A549 (cell line): Measurements from ENCODE around the gene RAB3B. TPM values are rescaled to one million over a fixed set of nuclear protein-coding genes. Genes with fewer than 3 reads are reported as not detected.

Experiments
- ATAC-seq, 2 experiments: fragments of 200-7000 bp in 1 of 2; fragments of >200 bp in 1 of 2; cut with Nextera tagmentation in 1 of 2; cut with Tn5 transposase in 1 of 2; 3 replicates each; pipeline versions ENCODE4 v1.8.0 to v1.9.1; 2018 to 2020; ENCODE audit warnings: mild to moderate bottlenecking in 1 of 2, moderate library complexity in 1 of 2
- CTCF ChIA-PET: fragments of 300-600 bp; sonication (Branson Sonifier 250); formaldehyde crosslinking; extraction: SDS; loops from one replicate; lab custom pipeline; 2021; ENCODE audit warnings: antibody characterized with exemption, inconsistent platforms; lab: Yijun Ruan, JAX
- POLR2A ChIA-PET: fragments of 350-600 bp; formaldehyde crosslinking; extraction: SDS; loops from one replicate; lab custom pipeline; 2021; ENCODE audit warnings: antibody characterized with exemption, inconsistent platforms; lab: Yijun Ruan, JAX
- DNase-seq, 2 experiments: peaks; one replicate each; pipeline versions ENCODE4 v3.0.0 to v3.0.0-alpha.2; 2011 to 2016; ENCODE audit warnings: low read depth in 1 of 2, low spot score in 1 of 2
- FAIRE-seq: peaks from 2 replicates; lab custom pipeline; 2011; peaks lifted over from hg19 to GRCh38; lab: Jason Lieb, UNC
- H3K27ac ChIP-seq, 2 experiments: fragments of >200 bp; sonication (Bioruptor Twin); formaldehyde crosslinking; 3 replicates each; pipeline ENCODE4 v1.5.1; 2016 to 2017
- H3K4me1 ChIP-seq: fragments of >200 bp; sonication (Bioruptor Twin); formaldehyde crosslinking; 3 replicates; pipeline ENCODE4 v1.6.1; 2016
- H3K4me2 ChIP-seq: fragments of >200 bp; sonication (Bioruptor Twin); formaldehyde crosslinking; 3 replicates; pipeline ENCODE4 v1.6.1; 2016
- H3K4me3 ChIP-seq: fragments of >200 bp; sonication (Bioruptor Twin); formaldehyde crosslinking; 3 replicates; pipeline ENCODE4 v1.5.1; 2016
- H3K9me3 ChIP-seq: fragments of >200 bp; sonication (Bioruptor Twin); formaldehyde crosslinking; 3 replicates; pipeline ENCODE4 v1.6.1; 2016
- BCL3 ChIP-seq: fragments of >200 bp; sonication (Bioruptor Twin); formaldehyde crosslinking; IDR thresholded peaks from 3 replicates; pipeline ENCODE4 v1.6.1; 2016
- BHLHE40 ChIP-seq: IDR thresholded peaks from 2 replicates; pipeline ENCODE4 v1.6.1; 2012; ENCODE audit warnings: low read depth, low read length, inconsistent platforms
- CBX8 ChIP-seq: fragments of 200-600 bp; sonication (generic); IDR thresholded peaks from 2 replicates; pipeline ENCODE4 v1.6.1; 2016
- EHF ChIP-seq: fragments of 250-450 bp; sonication (Bioruptor Pico); IDR thresholded peaks from 2 replicates; pipeline ENCODE4 v1.5.0; 2020; ENCODE audit warnings: mild to moderate bottlenecking
- FOSB ChIP-seq: fragments of 250-450 bp; sonication (Bioruptor Pico); IDR thresholded peaks from 2 replicates; pipeline ENCODE4 v1.5.0; 2020; ENCODE audit warnings: mild to moderate bottlenecking, moderate library complexity
- GATA3 ChIP-seq: IDR thresholded peaks from 2 replicates; pipeline ENCODE4 v1.6.1; 2012; ENCODE audit warnings: borderline replicate concordance
- HDAC2 ChIP-seq: fragments of 200-600 bp; sonication (generic); IDR thresholded peaks from 2 replicates; pipeline ENCODE4 v1.6.1; 2016
- HEYL ChIP-seq: fragments of 250-450 bp; sonication (Bioruptor Pico); IDR thresholded peaks from 2 replicates; pipeline ENCODE4 v1.8.0; 2021; ENCODE audit warnings: mild to moderate bottlenecking, moderate library complexity
- JUN ChIP-seq, 2 experiments: fragments of >200 bp; sonication (Bioruptor Twin); formaldehyde crosslinking; IDR thresholded peaks; 2 replicates in 1 of 2; 3 replicates in 1 of 2; pipeline ENCODE4 v1.6.1; 2016 to 2017
- JUNB ChIP-seq: fragments of >200 bp; sonication (Bioruptor Twin); formaldehyde crosslinking; IDR thresholded peaks from 2 replicates; pipeline ENCODE4 v1.6.1; 2016
- MYC ChIP-seq: IDR thresholded peaks from 2 replicates; pipeline ENCODE4 v1.6.1; 2012; ENCODE audit warnings: mild to moderate bottlenecking, inconsistent platforms, low read length, improper control_type of control experiment, borderline replicate concordance
- PHF8 ChIP-seq: fragments of 200-600 bp; sonication (generic); IDR thresholded peaks from 2 replicates; pipeline ENCODE4 v1.6.1; 2016; ENCODE audit warnings: low read depth, mild to moderate bottlenecking, antibody characterized with exemption, moderate library complexity, borderline replicate concordance
- RAD21 ChIP-seq, 2 experiments: fragments of >200 bp in 1 of 2; sonication (Bioruptor Twin) in 1 of 2; formaldehyde crosslinking in 1 of 2; IDR thresholded peaks in 1 of 2; conservative IDR thresholded peaks in 1 of 2; 2 replicates in 1 of 2; 3 replicates in 1 of 2; pipeline ENCODE4 v1.6.1; 2012 to 2018; ENCODE audit warnings: inconsistent platforms in 1 of 2
- RCOR1 ChIP-seq: fragments of 150-350 bp; IDR thresholded peaks from 2 replicates; pipeline ENCODE4 v1.6.1; 2014; ENCODE audit warnings: antibody characterized with exemption, low read length, low read depth
- RFX5 ChIP-seq: fragments of 450-650 bp; IDR thresholded peaks from 2 replicates; pipeline ENCODE4 v1.7.1; 2014; ENCODE audit warnings: antibody characterized with exemption, mild to moderate bottlenecking, moderate library complexity
- RNF2 ChIP-seq: fragments of 200-600 bp; sonication (generic); IDR thresholded peaks from 2 replicates; pipeline ENCODE4 v1.6.1; 2016; ENCODE audit warnings: low read depth, mild to moderate bottlenecking, antibody characterized with exemption, moderate library complexity, borderline replicate concordance
- SREBF2 ChIP-seq: fragments of 450-650 bp; IDR thresholded peaks from 2 replicates; pipeline ENCODE4 v1.6.1; 2014; ENCODE audit warnings: mild to moderate bottlenecking, moderate library complexity
- TFCP2L1 ChIP-seq: fragments of 250-450 bp; sonication (Bioruptor Pico); IDR thresholded peaks from 2 replicates; pipeline ENCODE4 v1.5.0; 2021; ENCODE audit warnings: mild to moderate bottlenecking
- USF2 ChIP-seq: fragments of 450-650 bp; IDR thresholded peaks from 2 replicates; pipeline ENCODE4 v1.6.1; 2014; ENCODE audit warnings: antibody characterized with exemption
- ZNF302 ChIP-seq: fragments of 250-450 bp; sonication (Bioruptor Pico); IDR thresholded peaks from 2 replicates; pipeline ENCODE4 v1.9.0; 2021; ENCODE audit warnings: inconsistent platforms, mild to moderate bottlenecking, moderate library complexity
- WGBS: methylation state at CpG from one replicate; pipeline ENCODE4 v1.1.6; 2017; ENCODE audit errors: missing lambda C conversion rate; 5-methylcytosine and 5-hydroxymethylcytosine counted together
- polyA plus RNA-seq, 4 experiments: library from polyadenylated mRNA; depleted of rRNA in 3 of 4; stranded (reverse); fragments of >200 nt; fragmentation: RNase III in 1 of 4; extraction: RNeasy Plus Mini Kit Qiagen cat#74134 plus additional on column Dnase treatment in 1 of 4; gene quantifications; 2 replicates in 3 of 4; 3 replicates in 1 of 4; pipeline ENCODE4 v1.2.3, GENCODE V29; 2011 to 2017
- TF ChIP-seq, protein P1 (sequence below): fragments of 150-350 bp; IDR thresholded peaks from 2 replicates; pipeline ENCODE4 v1.6.1; 2014; ENCODE audit warnings: low read depth, mild to moderate bottlenecking, low read length
- TF ChIP-seq, protein P2 (sequence below): fragments of 250-450 bp; sonication (Bioruptor Pico); IDR thresholded peaks from 2 replicates; pipeline ENCODE4 v1.5.0; 2020; ENCODE audit warnings: low read depth, mild to moderate bottlenecking, moderate library complexity

RAB3B gene
- polyA plus RNA-seq, 2 of the 4 experiments (the other 2 are of a cell fraction), result 6.9 to 15.1 TPM

DNA sequence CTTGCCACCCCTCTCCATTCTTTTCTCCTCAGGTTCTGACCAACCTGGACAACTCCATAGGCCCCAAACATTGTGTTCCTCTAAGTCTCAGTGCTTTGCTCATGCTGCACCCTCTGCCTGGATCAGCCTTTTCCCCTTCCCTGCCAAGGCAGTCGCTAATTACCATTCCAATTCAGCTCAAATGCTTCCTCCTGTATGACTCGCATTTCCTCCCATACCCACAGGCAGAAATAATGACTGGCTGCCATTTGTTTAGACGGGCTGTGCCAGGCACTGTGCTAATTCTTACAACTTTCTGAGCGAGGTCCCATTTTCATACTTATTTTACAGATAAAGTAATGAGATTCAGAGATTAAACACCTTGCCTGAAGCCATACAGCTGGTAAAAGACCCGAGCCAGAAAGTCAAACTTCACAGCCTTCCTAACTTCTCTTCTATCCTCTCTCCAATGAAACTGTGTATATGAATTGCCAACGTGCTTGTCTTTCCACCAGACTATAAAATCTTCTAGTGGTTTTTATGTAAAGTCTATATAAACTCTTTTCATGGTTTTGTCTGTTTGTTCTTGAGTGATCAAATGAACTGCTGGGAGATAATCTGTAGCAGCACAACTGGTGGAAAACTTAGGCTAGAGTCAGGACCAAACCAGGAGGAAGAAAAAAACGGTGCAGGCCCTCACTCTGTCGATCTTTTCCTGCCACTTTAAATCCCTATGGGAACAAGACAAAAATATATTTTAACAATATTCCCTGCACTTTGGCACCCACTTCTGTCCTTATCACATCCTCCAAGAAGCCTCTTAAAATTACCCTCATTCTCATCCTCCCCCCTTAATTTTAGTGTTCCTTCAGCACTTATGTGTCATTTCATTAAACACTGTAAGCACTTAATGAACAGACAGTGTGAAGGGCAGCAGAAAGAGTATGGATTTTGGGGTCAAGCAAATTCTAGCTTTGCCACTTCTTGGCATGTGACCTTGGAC, 33.7 kb downstream of the RAB3B start:
- TF ChIP-seq, protein P1, sequence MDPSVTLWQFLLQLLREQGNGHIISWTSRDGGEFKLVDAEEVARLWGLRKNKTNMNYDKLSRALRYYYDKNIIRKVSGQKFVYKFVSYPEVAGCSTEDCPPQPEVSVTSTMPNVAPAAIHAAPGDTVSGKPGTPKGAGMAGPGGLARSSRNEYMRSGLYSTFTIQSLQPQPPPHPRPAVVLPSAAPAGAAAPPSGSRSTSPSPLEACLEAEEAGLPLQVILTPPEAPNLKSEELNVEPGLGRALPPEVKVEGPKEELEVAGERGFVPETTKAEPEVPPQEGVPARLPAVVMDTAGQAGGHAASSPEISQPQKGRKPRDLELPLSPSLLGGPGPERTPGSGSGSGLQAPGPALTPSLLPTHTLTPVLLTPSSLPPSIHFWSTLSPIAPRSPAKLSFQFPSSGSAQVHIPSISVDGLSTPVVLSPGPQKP, result no peak
- TF ChIP-seq ZNF302 (no peak), RAD21 (conservative IDR thresholded peaks at IDR 0.05 in 1 of 2, IDR thresholded peaks at IDR 0.05 in 1 of 2) (no peak), CBX8 (no peak), SREBF2 (no peak), PHF8 (no peak), GATA3 (no peak), FOSB (CRISPR knock-in tag) (no peak), TFCP2L1 (CRISPR knock-in tag) (no peak), BHLHE40 (no peak)
- POLR2A ChIA-PET, result no interaction called here
- H3K9me3 ChIP-seq, result no peaks in the 10 kb centered on the region
- WGBS, result 54% methylated on average over 8 of the region's 8 CpGs
- peaks cover 6% of the 10 kb centered on the region; the same call in 2 of the 3 replicates for H3K4me1 ChIP-seq
- DNase-seq, result no peak
- ATAC-seq, result no peak
- H3K4me2 ChIP-seq, result no peak overlapping the region
- H3K4me3 ChIP-seq, result no peak overlapping the region
- H3K27ac ChIP-seq, result 0 out of 6 replicates have a peak overlapping the region, but pooled peaks of 1 of the 2 experiments have one; percentile 21
- FAIRE-seq, result no peak
- CTCF ChIA-PET, result interaction anchor here (0.6 to 1.6 kb wide), 3 partner anchors 11 to 735 kb away, joined by 3 read pairs; no protein-coding TSS in a partner anchor

GRCh38 chr1:51955797-51956527, 34.5 kb downstream of the RAB3B start:
- POLR2A ChIA-PET, result no interaction called here
- CTCF ChIA-PET, result interaction anchor here (0.6 to 1.6 kb wide), 3 partner anchors 10 to 735 kb away, joined by 3 read pairs; no protein-coding TSS in a partner anchor
- ATAC-seq, result no peak
- no peak for TF ChIP-seq RCOR1
- TF ChIP-seq JUN (IDR thresholded peaks at IDR 0.05), result no peak
- TF ChIP-seq HDAC2, result no peak
- no peak for TF ChIP-seq RNF2
- no peak for TF ChIP-seq EHF (CRISPR knock-in tag)
- TF ChIP-seq MYC, result no peak
- TF ChIP-seq, protein P2, sequence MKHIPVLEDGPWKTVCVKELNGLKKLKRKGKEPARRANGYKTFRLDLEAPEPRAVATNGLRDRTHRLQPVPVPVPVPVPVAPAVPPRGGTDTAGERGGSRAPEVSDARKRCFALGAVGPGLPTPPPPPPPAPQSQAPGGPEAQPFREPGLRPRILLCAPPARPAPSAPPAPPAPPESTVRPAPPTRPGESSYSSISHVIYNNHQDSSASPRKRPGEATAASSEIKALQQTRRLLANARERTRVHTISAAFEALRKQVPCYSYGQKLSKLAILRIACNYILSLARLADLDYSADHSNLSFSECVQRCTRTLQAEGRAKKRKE, result no peak
- TF ChIP-seq, protein P1, result no peak
- no peak for TF ChIP-seq JUNB
- no peak for TF ChIP-seq RFX5
- TF ChIP-seq USF2, result no peak
- TF ChIP-seq BCL3, result no peak
- TF ChIP-seq HEYL (CRISPR knock-in tag), result no peak
- TF ChIP-seq GATA3, result no peak
- TF ChIP-seq, all 56 proteins: peak for 0
- Histone ChIP-seq H3K4me2 (no peak overlapping the region), H3K4me3 (no peak overlapping the region), H3K27ac (0 out of 6 replicates have a peak overlapping the region, but pooled peaks of 1 of the 2 experiments have one; percentile 21), H3K9me3 (no peaks in the 10 kb centered on the region), H3K4me1 (peaks cover 6% of the 10 kb centered on the region; the same call in 2 of the 3 replicates)
- DNase-seq (no peak), FAIRE-seq (no peak)
- WGBS, result 82% methylated on average over 4 of the region's 4 CpGs
